K562 (cell line): ENCODE data around the gene WFDC2. TPM values are rescaled to one million over a fixed set of nuclear protein-coding genes. Genes with fewer than 3 reads are reported as not detected.

ENCODE experiments used
- ATAC-seq: fragments of 200-7000 bp; cut with Tn5 transposase; 3 replicates; pipeline ENCODE4 v1.9.1; 2020; ENCODE audit warnings: moderate library complexity
- BruUV-seq: library from RNA; stranded (reverse); fragments of 400-500 nt; replicated peaks from 2 replicates; lab custom pipeline; 2021; lab: Mats Ljungman, UMichigan
- CTCF ChIA-PET: fragments of 300-600 bp; formaldehyde crosslinking; extraction: SDS; loops from one replicate; lab custom pipeline; 2021; ENCODE audit warnings: low intra/inter-chr PET ratio; lab: Yijun Ruan, JAX
- POLR2A ChIA-PET: fragments of 300-600, 350-650 bp; sonication (Branson Sonifier 250); formaldehyde crosslinking; extraction: SDS; loops from one replicate; lab custom pipeline; 2021; ENCODE audit warnings: antibody characterized with exemption, inconsistent platforms; lab: Yijun Ruan, JAX
- DNase-seq, 4 experiments: peaks; one replicate each; pipeline versions ENCODE4 v3.0.0 to v3.0.0-alpha.2; 2011 to 2018; ENCODE audit warnings: low spot score in 3 of 4, mixed read lengths in 3 of 4; ENCODE audit errors: extremely low read depth in 1 of 4
- FAIRE-seq: peaks from 2 replicates; lab custom pipeline; 2011; peaks lifted over from hg19 to GRCh38; lab: Jason Lieb, UNC
- H2AFZ ChIP-seq: 2 replicates; pipeline ENCODE4 v1.6.0; 2011; ENCODE audit warnings: low read depth, low read length, control low read depth, inconsistent platforms
- H3K27ac ChIP-seq: fragments of 200-600 bp; 3 replicates; pipeline ENCODE4 v1.8.0; 2011; ENCODE audit warnings: low read depth, mild to moderate bottlenecking, control low read depth, inconsistent platforms, low read length, moderate library complexity, mixed read lengths; ENCODE audit errors: extremely low read depth
- H3K27me3 ChIP-seq, 2 experiments: fragments of 300-600 bp in 1 of 2; 2 replicates in 1 of 2; 3 replicates in 1 of 2; pipeline versions ENCODE4 v1.6.0 to v1.8.0; 2011; ENCODE audit warnings: inconsistent platforms in 2 of 2, low read length in 2 of 2, mild to moderate bottlenecking in 1 of 2, mixed read lengths in 1 of 2, moderate library complexity in 1 of 2; ENCODE audit not compliant: control insufficient read depth in 2 of 2, insufficient read depth in 2 of 2
- H3K36me3 ChIP-seq: fragments of 300-600 bp; 3 replicates; pipeline ENCODE4 v1.8.0; 2011; ENCODE audit warnings: mild to moderate bottlenecking, low read length, inconsistent platforms; ENCODE audit not compliant: control insufficient read depth, insufficient read depth
- H3K4me1 ChIP-seq, 2 experiments: fragments of 200-600 bp in 1 of 2; replicated peaks in 1 of 2; 2 replicates in 1 of 2; 3 replicates in 1 of 2; pipeline versions ENCODE4 v1.5.1 to v1.8.0; 2011; ENCODE audit warnings: inconsistent platforms in 2 of 2, low read length in 2 of 2, mild to moderate bottlenecking in 1 of 2, mixed read lengths in 1 of 2, moderate library complexity in 1 of 2; ENCODE audit not compliant: control insufficient read depth in 2 of 2, insufficient read depth in 2 of 2
- H3K4me2 ChIP-seq: 2 replicates; pipeline ENCODE4 v1.6.1; 2011; ENCODE audit warnings: low read length, control low read depth, inconsistent platforms, mixed read lengths; ENCODE audit not compliant: insufficient read depth
- H3K4me3 ChIP-seq: fragments of 200-600 bp; sonication (generic), shearing (Covaris generic); 2 replicates; pipeline ENCODE4 v1.5.1; 2016; ENCODE audit warnings: control low read depth, inconsistent platforms
- H3K79me2 ChIP-seq: fragments of 200-600 bp; 3 replicates; pipeline ENCODE4 v1.8.0; 2011; ENCODE audit warnings: low read length, inconsistent platforms; ENCODE audit not compliant: control insufficient read depth, insufficient read depth
- H3K9ac ChIP-seq, 2 experiments: 2 replicates each; pipeline versions ENCODE4 v1.6.0 to v1.6.1; 2011; ENCODE audit warnings: low read depth in 2 of 2, low read length in 2 of 2, control low read depth in 1 of 2, inconsistent platforms in 1 of 2, mild to moderate bottlenecking in 1 of 2, mixed read lengths in 1 of 2; ENCODE audit not compliant: insufficient read depth in 1 of 2
- H3K9me1 ChIP-seq: one replicate; pipeline ENCODE4 v1.6.0; 2011; ENCODE audit warnings: inconsistent platforms, mild to moderate bottlenecking, low read length, moderate library complexity; ENCODE audit not compliant: control insufficient read depth, insufficient read depth
- H3K9me3 ChIP-seq: replicated peaks from 2 replicates; pipeline ENCODE4 v1.5.1; 2011; ENCODE audit warnings: low read depth, low read length, inconsistent platforms; ENCODE audit not compliant: control insufficient read depth, insufficient read depth
- H4K20me1 ChIP-seq: replicated peaks from 2 replicates; pipeline ENCODE4 v1.6.1; 2011; ENCODE audit warnings: low read length, inconsistent platforms, mixed read lengths; ENCODE audit not compliant: control insufficient read depth, insufficient read depth
- BRF1 ChIP-seq: IDR thresholded peaks from 3 replicates; pipeline ENCODE4 v1.6.1; 2011; ENCODE audit warnings: borderline replicate concordance, mild to moderate bottlenecking; ENCODE audit not compliant: insufficient read length; ENCODE audit errors: extremely low read depth
- CHD1 ChIP-seq: fragments of 200-600 bp; sonication (generic); IDR thresholded peaks from one replicate; pipeline ENCODE4 v1.6.1; 2012; ENCODE audit warnings: mild to moderate bottlenecking, moderate library complexity, low read length, inconsistent platforms
- NBN ChIP-seq: fragments of 450-650 bp; IDR thresholded peaks from 2 replicates; pipeline ENCODE4 v1.6.1; 2016; ENCODE audit warnings: low read depth, mild to moderate bottlenecking
- NR2C2 ChIP-seq, 2 experiments: fragments of 200-800 bp in 1 of 2; sonication (Bioruptor generic) in 1 of 2; sonication (generic) in 1 of 2; formaldehyde crosslinking in 1 of 2; IDR thresholded peaks; 2 replicates each; pipeline versions ENCODE4 v1.6.1 to v1.8.0; 2016 to 2022; ENCODE audit warnings: mild to moderate bottlenecking in 1 of 2, missing compliant biosample characterization in 1 of 2, missing genetic modification characterization in 1 of 2, missing genetic modification reagents in 1 of 2
- NUFIP1 ChIP-seq: fragments of 450-650 bp; IDR thresholded peaks from 2 replicates; pipeline ENCODE4 v1.6.1; 2018; ENCODE audit not compliant: partially characterized antibody
- PCBP1 ChIP-seq: fragments of 200-400 bp; formaldehyde crosslinking; IDR thresholded peaks from 2 replicates; pipeline ENCODE4 v1.6.1; 2018; ENCODE audit warnings: mild to moderate bottlenecking, low read depth, low read length; ENCODE audit not compliant: poor library complexity, severe bottlenecking
- SMC3 ChIP-seq: conservative IDR thresholded peaks from 2 replicates; pipeline ENCODE4 v1.6.1; 2011; ENCODE audit warnings: low read depth, low read length, improper control_type of control experiment; ENCODE audit not compliant: insufficient read depth
- SNIP1 ChIP-seq: fragments of 450-650 bp; IDR thresholded peaks from 2 replicates; pipeline ENCODE4 v1.7.1; 2017; ENCODE audit warnings: low read depth, mild to moderate bottlenecking
- ZFX ChIP-seq: sonication (generic); formaldehyde crosslinking; IDR thresholded peaks from 2 replicates; pipeline ENCODE4 v1.8.0; 2022; ENCODE audit warnings: mild to moderate bottlenecking, missing genetic modification reagents, moderate library complexity
- ZNF224 ChIP-seq: sonication (generic); formaldehyde crosslinking; IDR thresholded peaks from 2 replicates; pipeline ENCODE4 v1.8.0; 2022; ENCODE audit warnings: mild to moderate bottlenecking, missing genetic modification reagents
- ZNF318 ChIP-seq, 2 experiments: fragments of 450-650 bp; IDR thresholded peaks; 2 replicates each; pipeline ENCODE4 v1.6.1; 2016; ENCODE audit warnings: mild to moderate bottlenecking in 2 of 2, borderline replicate concordance in 1 of 2, low read depth in 1 of 2, moderate library complexity in 1 of 2
- WGBS: fragments of 100-300 bp; shearing (Covaris generic); methylation state at CpG from one replicate; pipeline ENCODE4 v1.1.6; 2016; ENCODE audit warnings: low coverage, mixed read lengths; ENCODE audit not compliant: insufficient coverage; ENCODE audit errors: missing lambda C conversion rate; 5-methylcytosine and 5-hydroxymethylcytosine counted together
- in situ Hi-C: fragments of 300-500 bp; cut with MboI; formaldehyde crosslinking; loops from 4 replicates; pipeline ENCODE4 v1.15.0; 2018; ENCODE audit warnings: inconsistent platforms, mixed read lengths
- intact Hi-C: fragments of 100-400 bp; cut with micrococcal nuclease; formaldehyde crosslinking; loops from 2 replicates; pipeline ENCODE4 v1.14.2; 2022
- polyA plus RNA-seq, 8 experiments: library from polyadenylated mRNA; depleted of rRNA in 4 of 8; stranded (reverse) in 5 of 8; unstranded in 3 of 8; fragments of >200 nt; fragmentation: Nextera tagmentation in 2 of 8; fragmentation: Illumina TruSeq in 1 of 8; extraction: Ambion mirVana in 2 of 8; extraction: Trizol in 1 of 8; gene quantifications; 2 replicates each; pipeline versions ENCODE4 v1.2.1 to v1.2.3, GENCODE V29; 2011 to 2014; ENCODE audit warnings: inconsistent platforms in 1 of 8, missing spikeins in 1 of 8
- total RNA-seq, 7 experiments: library from RNA; depleted of rRNA in 6 of 7; stranded (reverse); fragments of >200 nt in 6 of 7; fragmentation: Illumina TruSeq in 2 of 7; extraction: Trizol in 2 of 7; gene quantifications; 2 replicates each; pipeline versions ENCODE4 v1.2.1 to v1.2.3, GENCODE V29; 2011 to 2021; ENCODE audit warnings: low replicate concordance in 1 of 7
- TF ChIP-seq, protein P1 (sequence below): fragments of 150-350 bp; conservative IDR thresholded peaks from 2 replicates; pipeline ENCODE4 v1.6.1; 2014; ENCODE audit warnings: low read length

Gene WFDC2
- total and polyA plus RNA-seq, 9 of the 15 experiments (the other 6 are each of a cell fraction or from before 2014, with no cell fraction given): not detected

DNA sequence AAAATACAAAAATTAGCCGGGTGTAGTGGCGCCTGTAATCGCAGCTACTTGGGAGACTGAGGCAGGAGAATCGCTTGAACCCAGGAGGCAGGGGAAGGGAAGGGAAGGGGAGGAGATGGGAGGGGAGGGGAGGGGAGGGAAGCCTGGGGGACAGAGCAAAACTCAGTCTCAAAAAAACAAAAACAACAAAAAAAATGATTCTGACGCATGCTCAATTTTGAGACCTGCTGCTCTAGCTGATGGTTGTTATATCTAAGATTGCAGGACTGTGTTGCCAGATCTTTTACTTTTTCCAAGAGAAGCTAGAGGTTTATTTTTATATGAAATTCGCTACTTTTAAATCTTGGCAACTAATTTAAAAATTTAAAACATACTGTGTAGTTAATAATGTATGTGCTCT is 2.4 kb upstream of the WFDC2 start:
- Histone ChIP-seq H3K9me1 (peaks cover 2% of the 10 kb centered on the region), H3K79me2 (no peaks in the 10 kb centered on the region), H3K36me3 (no peaks in the 10 kb centered on the region), H3K27ac (no peak overlapping the region), H3K9ac (no peak overlapping the region), H3K9me3 (no peaks in the 10 kb centered on the region), H3K4me3 (no peak overlapping the region), H2AFZ (no peak overlapping the region), H4K20me1 (0 out of 2 replicates have a peak, but pooled peaks cover 3% of the 10 kb centered on the region), H3K27me3 (peaks cover 26 to 35% of the 10 kb centered on the region in 2 experiments; a peak in 4 of 5 replicates), H3K4me1 (peaks cover 0 to 16% of the 10 kb centered on the region in 2 experiments; a peak in 2 of 5 replicates), H3K4me2 (no peak overlapping the region)
- ChIA-PET CTCF (no interaction called here), POLR2A (no interaction called here)
- DNase-seq: no peak
- intact Hi-C loops: no loop called here
- FAIRE-seq: no peak
- in situ Hi-C loops: no loop called here
- WGBS: 0% methylated on average over 5 of the region's 6 CpGs
- no TSS peak for BruUV-seq
- ATAC-seq: no peak
- TF ChIP-seq SNIP1: no peak
- no peak for TF ChIP-seq NUFIP1
- TF ChIP-seq ZNF318 (IDR thresholded peaks at IDR 0.05; ENCODE audit: borderline replicate concordance in 1 of 2, low read depth in 1 of 2): no peak
- TF ChIP-seq NR2C2 (CRISPR knock-in tag; IDR thresholded peaks at IDR 0.05): no peak
- no peak for TF ChIP-seq NR2C2 (tag; IDR thresholded peaks at IDR 0.05)
- TF ChIP-seq NBN: no peak
- TF ChIP-seq BRF1: no peak
- TF ChIP-seq SMC3: no peak
- TF ChIP-seq ZFX: no peak
- TF ChIP-seq, protein P1, sequence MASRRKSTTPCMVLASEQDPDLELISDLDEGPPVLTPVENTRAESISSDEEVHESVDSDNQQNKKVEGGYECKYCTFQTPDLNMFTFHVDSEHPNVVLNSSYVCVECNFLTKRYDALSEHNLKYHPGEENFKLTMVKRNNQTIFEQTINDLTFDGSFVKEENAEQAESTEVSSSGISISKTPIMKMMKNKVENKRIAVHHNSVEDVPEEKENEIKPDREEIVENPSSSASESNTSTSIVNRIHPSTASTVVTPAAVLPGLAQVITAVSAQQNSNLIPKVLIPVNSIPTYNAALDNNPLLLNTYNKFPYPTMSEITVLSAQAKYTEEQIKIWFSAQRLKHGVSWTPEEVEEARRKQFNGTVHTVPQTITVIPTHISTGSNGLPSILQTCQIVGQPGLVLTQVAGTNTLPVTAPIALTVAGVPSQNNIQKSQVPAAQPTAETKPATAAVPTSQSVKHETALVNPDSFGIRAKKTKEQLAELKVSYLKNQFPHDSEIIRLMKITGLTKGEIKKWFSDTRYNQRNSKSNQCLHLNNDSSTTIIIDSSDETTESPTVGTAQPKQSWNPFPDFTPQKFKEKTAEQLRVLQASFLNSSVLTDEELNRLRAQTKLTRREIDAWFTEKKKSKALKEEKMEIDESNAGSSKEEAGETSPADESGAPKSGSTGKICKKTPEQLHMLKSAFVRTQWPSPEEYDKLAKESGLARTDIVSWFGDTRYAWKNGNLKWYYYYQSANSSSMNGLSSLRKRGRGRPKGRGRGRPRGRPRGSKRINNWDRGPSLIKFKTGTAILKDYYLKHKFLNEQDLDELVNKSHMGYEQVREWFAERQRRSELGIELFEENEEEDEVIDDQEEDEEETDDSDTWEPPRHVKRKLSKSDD: no peak
- TF ChIP-seq CHD1: no peak
- TF ChIP-seq PCBP1: no peak
- TF ChIP-seq ZNF224: no peak
